ENCODE measurements around the gene ARL6IP4. TPM values are rescaled to one million over a fixed set of nuclear protein-coding genes. Genes with fewer than 3 reads are reported as not detected.

ARL6IP4 gene
- total and polyA plus RNA-seq, 10 of the 15 experiments (the other 5 are each of a cell fraction or from before 2014, with no cell fraction given) = 2.5 to 320 (median 188) TPM

DNA sequence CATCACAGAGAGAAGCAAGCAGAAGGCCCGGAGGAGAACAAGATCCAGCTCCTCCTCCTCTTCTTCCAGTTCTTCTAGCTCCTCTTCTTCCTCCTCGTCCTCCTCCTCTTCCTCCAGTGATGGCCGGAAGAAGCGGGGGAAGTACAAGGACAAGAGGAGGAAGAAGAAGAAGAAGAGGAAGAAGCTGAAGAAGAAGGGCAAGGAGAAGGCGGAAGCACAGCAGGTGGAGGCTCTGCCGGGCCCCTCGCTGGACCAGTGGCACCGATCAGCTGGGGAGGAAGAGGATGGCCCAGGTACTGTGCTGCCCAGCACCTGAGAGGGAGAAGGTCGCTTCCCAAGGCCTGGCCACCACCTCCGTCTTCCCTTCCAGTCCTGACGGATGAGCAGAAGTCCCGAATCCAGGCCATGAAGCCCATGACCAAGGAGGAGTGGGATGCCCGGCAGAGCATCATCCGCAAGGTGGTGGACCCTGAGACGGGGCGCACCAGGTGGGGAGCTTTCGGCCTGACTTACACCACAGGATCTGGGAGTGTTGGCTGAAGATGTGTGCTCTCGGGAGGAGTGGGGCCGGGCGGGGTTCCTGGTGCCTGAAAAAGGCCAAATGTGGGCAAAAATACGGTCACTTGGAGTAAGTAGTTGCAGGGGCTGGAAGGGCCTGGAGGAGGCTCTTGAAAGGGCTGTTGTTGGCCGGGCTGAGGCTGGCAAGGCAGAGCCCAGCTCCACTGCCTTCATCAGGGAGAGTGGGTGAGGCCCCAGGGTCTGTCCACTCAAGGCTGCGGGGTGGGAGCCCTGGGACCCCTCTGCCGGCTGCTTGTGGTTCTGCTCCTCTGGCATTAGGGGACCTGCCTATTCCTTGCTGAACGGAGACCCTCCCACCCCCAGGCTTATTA, 1.4 kb downstream of the ARL6IP4 start:
- H3K27ac ChIP-seq (ENCODE audit: control insufficient read depth, insufficient read depth) = peak overlapping the region; percentile 75
- CTCF ChIA-PET = interaction anchor here (1.1 to 1.2 kb wide), 2 partner anchors 121 to 256 kb away, joined by 4 to 6 read pairs; no protein-coding TSS in a partner anchor
- H3K27me3 ChIP-seq (replicated peaks in 1 of 2; ENCODE audit: control insufficient read depth in 2 of 2, insufficient read depth in 2 of 2, low read length in 1 of 2) = no peaks in the 10 kb centered on the region
- peak overlapping the region; percentile 30 for H3K4me2 ChIP-seq (ENCODE audit: control insufficient read depth, insufficient read depth)
- FAIRE-seq (no peak), DNase-seq (ENCODE audit: low read depth, low spot score) (no peak), ATAC-seq (no peak)
- no peak overlapping the region for H2AFZ ChIP-seq (ENCODE audit: control insufficient read depth, low read depth, low read length)
- intact Hi-C loops (cut with micrococcal nuclease; ENCODE audit: unreplicated experiment) = no loop called here
- H3K9me3 ChIP-seq (replicated peaks; ENCODE audit: control insufficient read depth, insufficient read depth, low read length) = no peaks in the 10 kb centered on the region
- WGBS (ENCODE audit: insufficient coverage, insufficient replicate concordance, low lambda C conversion rate, missing lambda C conversion rate) = 51% methylated on average over 25 of the region's 25 CpGs
- RAD21 ChIA-PET (ENCODE audit: unreplicated experiment) = interaction anchor here (1.0 to 1.4 kb wide), 2 partner anchors 11 to 256 kb away, joined by 3 to 5 read pairs; no protein-coding TSS in a partner anchor
- POLR2A ChIA-PET = interaction anchor here (1.0 kb wide), 1 partner anchor 10 kb away, joined by 3 read pairs; no protein-coding TSS in a partner anchor
- H3K79me2 ChIP-seq (ENCODE audit: control insufficient read depth, insufficient read depth, low read length) = peaks cover 21% of the 10 kb centered on the region
- in situ Hi-C loops (cut with MboI) = no loop called here
- BruUV-seq (replicated peaks) = TSS peak; percentile 87
- peaks cover 19% of the 10 kb centered on the region for H3K4me1 ChIP-seq (ENCODE audit: control insufficient read depth, insufficient read depth, low read length)
- H3K36me3 ChIP-seq (ENCODE audit: control insufficient read depth in 2 of 2, insufficient read depth in 2 of 2, low read length in 1 of 2) = peaks cover 0 to 6% of the 10 kb centered on the region in 2 experiments; a peak in 2 of 4 replicates
- TF ChIP-seq SUZ12 (IDR thresholded peaks at IDR 0.05; ENCODE audit: unreplicated experiment) = no peak
- TF ChIP-seq POLR2A (IDR thresholded peaks at IDR 0.05; ENCODE audit: low read depth, low read length) = 0 out of 2 replicates have a peak, but pooled peaks have one; percentile 0
- no peaks in the 10 kb centered on the region for H4K20me1 ChIP-seq (ENCODE audit: control insufficient read depth, insufficient read depth)
- SMC1A ChIA-PET (ENCODE audit: uncharacterized antibody, unreplicated experiment) = interaction anchor here (0.8 to 1.8 kb wide), 3 partner anchors 10 to 257 kb away, joined by 3 to 5 read pairs (median 3); no protein-coding TSS in a partner anchor
- H3K9ac ChIP-seq (ENCODE audit: control insufficient read depth, insufficient read depth, low read length) = peak overlapping the region; percentile 83
- H3K4me3 ChIP-seq = peak overlapping the region; percentile 96

- RAD21 ChIA-PET (ENCODE audit: unreplicated experiment) = interaction anchor here (0.9 to 1.4 kb wide), 2 partner anchors 255 kb away, joined by 3 to 5 read pairs; no protein-coding TSS in a partner anchor
- no peak overlapping the region; the same call in 1 of the 2 replicates for H3K4me3 ChIP-seq
Observed at GRCh38 chr12:122982477-122982815, 2.0 kb downstream of the ARL6IP4 start.

More at GRCh38 chr12:122982477-122982815, 2.0 kb downstream of the ARL6IP4 start:
- H3K36me3 ChIP-seq (ENCODE audit: control insufficient read depth in 2 of 2, insufficient read depth in 2 of 2, low read length in 1 of 2) = peaks cover 0 to 6% of the 10 kb centered on the region in 2 experiments; a peak in 2 of 4 replicates
- BruUV-seq (replicated peaks) = no TSS peak
- peaks cover 21% of the 10 kb centered on the region for H3K79me2 ChIP-seq (ENCODE audit: control insufficient read depth, insufficient read depth, low read length)
- H3K27ac ChIP-seq (ENCODE audit: control insufficient read depth, insufficient read depth) = no peak overlapping the region
- FAIRE-seq = no peak
- intact Hi-C loops (cut with micrococcal nuclease; ENCODE audit: unreplicated experiment) (no loop called here), in situ Hi-C loops (cut with MboI) (no loop called here)
- SMC1A ChIA-PET (ENCODE audit: uncharacterized antibody, unreplicated experiment) = interaction anchor here (1.2 to 1.8 kb wide), 2 partner anchors 39 to 256 kb away, joined by 3 to 5 read pairs; no protein-coding TSS in a partner anchor
- no peak overlapping the region; the same call in 1 of the 2 replicates for H3K4me2 ChIP-seq (ENCODE audit: control insufficient read depth, insufficient read depth)
- no peak for DNase-seq (ENCODE audit: low read depth, low spot score)
- no peak overlapping the region for H2AFZ ChIP-seq (ENCODE audit: control insufficient read depth, low read depth, low read length)
- WGBS (ENCODE audit: insufficient coverage, insufficient replicate concordance, low lambda C conversion rate, missing lambda C conversion rate) = 90% methylated on average over 11 of the region's 11 CpGs
- POLR2A ChIA-PET = interaction anchor here (0.5 kb wide), 1 partner anchor 781 kb away, joined by 3 read pairs; no protein-coding TSS in a partner anchor
- H3K9ac ChIP-seq (ENCODE audit: control insufficient read depth, insufficient read depth, low read length) = no peak overlapping the region
- H3K27me3 ChIP-seq (replicated peaks in 1 of 2; ENCODE audit: control insufficient read depth in 2 of 2, insufficient read depth in 2 of 2, low read length in 1 of 2) = no peaks in the 10 kb centered on the region
- no peaks in the 10 kb centered on the region for H3K9me3 ChIP-seq (replicated peaks; ENCODE audit: control insufficient read depth, insufficient read depth, low read length)
- no peak for TF ChIP-seq JUND (IDR thresholded peaks at IDR 0.05; ENCODE audit: low read depth, low read length)
- no peak for TF ChIP-seq SREBF2 (IDR thresholded peaks at IDR 0.05; ENCODE audit: low read length)
- no peak for TF ChIP-seq NR2F1 (conservative IDR thresholded peaks at IDR 0.05)
- TF ChIP-seq SPI1 (IDR thresholded peaks at IDR 0.05; ENCODE audit: borderline replicate concordance, insufficient read depth, low read depth, low read length) = no peak
- no peak for TF ChIP-seq SMARCA5 (IDR thresholded peaks at IDR 0.05)
- TF ChIP-seq IRF4 (IDR thresholded peaks at IDR 0.05; ENCODE audit: low read depth, low read length) = no peak
- no peak for TF ChIP-seq EGR1 (IDR thresholded peaks at IDR 0.05; ENCODE audit: borderline replicate concordance in 1 of 2, low read depth in 2 of 2, low read length in 2 of 2)
- no peak for TF ChIP-seq HDAC6 (IDR thresholded peaks at IDR 0.05; ENCODE audit: unreplicated experiment)
- peaks cover 18% of the 10 kb centered on the region for H3K4me1 ChIP-seq (ENCODE audit: control insufficient read depth, insufficient read depth, low read length)
- H4K20me1 ChIP-seq (ENCODE audit: control insufficient read depth, insufficient read depth) = no peaks in the 10 kb centered on the region
- CTCF ChIA-PET = no interaction called here
- no peak for ATAC-seq

All from GM12878 (cell line).